DND-41 (cell line): Measurements from ENCODE around the gene COX6B2.

Experiments used
- EZH2 ChIP-seq: IDR thresholded peaks from 3 replicates; pipeline ENCODE4 v1.6.1; 2012; ENCODE audit warnings: borderline replicate concordance, low read depth, mild to moderate bottlenecking, moderate library complexity, low read length, inconsistent platforms; ENCODE audit not compliant: severe bottlenecking
- TF ChIP-seq, protein P1 (sequence below): IDR thresholded peaks from 2 replicates; pipeline ENCODE4 v1.5.1; 2012; ENCODE audit warnings: borderline replicate concordance, low read length, moderate library complexity, mild to moderate bottlenecking; ENCODE audit not compliant: poor library complexity, severe bottlenecking; ENCODE audit errors: extremely low read depth

DNA sequence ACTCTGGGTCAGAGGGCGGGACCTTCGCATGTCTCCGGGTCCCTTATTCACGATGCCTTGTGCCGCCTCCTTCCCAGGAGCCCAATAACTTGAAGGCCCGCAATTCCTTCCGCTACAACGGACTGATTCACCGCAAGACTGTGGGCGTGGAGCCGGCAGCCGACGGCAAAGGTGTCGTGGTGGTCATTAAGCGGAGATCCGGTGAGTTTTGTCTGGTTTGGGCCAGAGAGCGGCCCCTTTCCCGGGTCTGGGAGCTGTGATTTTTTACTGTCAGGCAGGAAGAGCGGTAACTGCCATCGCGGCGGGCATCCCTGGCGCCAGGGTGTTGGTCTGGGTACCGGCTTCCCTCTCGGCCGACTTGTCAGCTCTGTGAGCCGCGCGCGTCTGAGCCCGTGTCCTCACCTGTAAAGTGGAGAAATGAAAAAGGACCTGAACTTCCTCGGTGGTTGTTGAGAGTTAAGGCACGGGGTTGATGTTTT is 32.0 kb upstream of the COX6B2 start:
- TF ChIP-seq, protein P1, sequence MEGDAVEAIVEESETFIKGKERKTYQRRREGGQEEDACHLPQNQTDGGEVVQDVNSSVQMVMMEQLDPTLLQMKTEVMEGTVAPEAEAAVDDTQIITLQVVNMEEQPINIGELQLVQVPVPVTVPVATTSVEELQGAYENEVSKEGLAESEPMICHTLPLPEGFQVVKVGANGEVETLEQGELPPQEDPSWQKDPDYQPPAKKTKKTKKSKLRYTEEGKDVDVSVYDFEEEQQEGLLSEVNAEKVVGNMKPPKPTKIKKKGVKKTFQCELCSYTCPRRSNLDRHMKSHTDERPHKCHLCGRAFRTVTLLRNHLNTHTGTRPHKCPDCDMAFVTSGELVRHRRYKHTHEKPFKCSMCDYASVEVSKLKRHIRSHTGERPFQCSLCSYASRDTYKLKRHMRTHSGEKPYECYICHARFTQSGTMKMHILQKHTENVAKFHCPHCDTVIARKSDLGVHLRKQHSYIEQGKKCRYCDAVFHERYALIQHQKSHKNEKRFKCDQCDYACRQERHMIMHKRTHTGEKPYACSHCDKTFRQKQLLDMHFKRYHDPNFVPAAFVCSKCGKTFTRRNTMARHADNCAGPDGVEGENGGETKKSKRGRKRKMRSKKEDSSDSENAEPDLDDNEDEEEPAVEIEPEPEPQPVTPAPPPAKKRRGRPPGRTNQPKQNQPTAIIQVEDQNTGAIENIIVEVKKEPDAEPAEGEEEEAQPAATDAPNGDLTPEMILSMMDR = no peak
- no peak for TF ChIP-seq EZH2
